ENCODE results near the gene PEX16. TPM values are rescaled to one million over a fixed set of nuclear protein-coding genes. Genes with fewer than 3 reads are reported as not detected.

PEX16 gene
- total and polyA plus RNA-seq, 2 of the 13 experiments (the other 11 are each of a cell fraction or from before 2014, with no cell fraction given) = 12.5 to 21.8 TPM

DNA sequence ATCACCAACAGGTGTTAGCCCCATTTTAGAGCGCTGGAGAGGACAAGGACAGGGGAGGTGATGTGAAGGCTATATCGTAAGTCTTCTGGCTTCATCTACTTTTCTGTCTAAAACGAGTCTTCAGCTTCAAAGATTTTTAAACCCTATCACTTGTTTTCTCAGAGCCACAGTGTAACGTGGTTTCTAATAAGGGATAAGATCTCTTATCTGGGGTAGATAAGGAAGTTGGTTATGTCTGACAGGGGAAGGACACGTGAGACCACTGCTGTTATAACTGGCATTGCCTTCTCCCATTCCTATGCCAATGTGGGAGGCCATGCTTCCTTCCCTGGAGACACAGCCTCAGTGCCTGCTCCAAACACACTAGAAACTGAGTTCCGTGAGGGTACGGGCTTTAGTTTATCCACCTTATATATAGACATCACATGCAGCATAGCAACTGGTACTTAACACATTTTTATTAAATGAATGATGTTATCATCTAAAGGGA, 44.1 kb upstream of the PEX16 start (continued):
- TF ChIP-seq LBX2 (CRISPR knock-in tag; IDR thresholded peaks at IDR 0.05; ENCODE audit: borderline replicate concordance) = no peak
- TF ChIP-seq ATF7-NPFF (CRISPR knock-in tag; IDR thresholded peaks at IDR 0.05; ENCODE audit: low read depth) = no peak
- no peak for TF ChIP-seq ZNF552 (CRISPR knock-in tag; IDR thresholded peaks at IDR 0.05; ENCODE audit: borderline replicate concordance)

- no peak overlapping the region for H3K4me2 ChIP-seq (ENCODE audit: low read depth, low read length)
- TF ChIP-seq ZNF704 (CRISPR knock-in tag; IDR thresholded peaks at IDR 0.05; ENCODE audit: borderline replicate concordance) = no peak
- TF ChIP-seq CEBPB (IDR thresholded peaks at IDR 0.05; ENCODE audit: borderline replicate concordance, low read depth, low read length) = peak; percentile 37; the same call in 1 of the 2 replicates
- BruUV-seq (replicated peaks) = no TSS peak
- peaks cover 7% of the 10 kb centered on the region; the same call in 1 of the 2 replicates for H3K9me3 ChIP-seq (ENCODE audit: low read length)
- no peak for ATAC-seq
- WGBS (ENCODE audit: low lambda C conversion rate) = 92% methylated on average over 4 of the region's 4 CpGs
- no peak overlapping the region for H3K4me3 ChIP-seq (replicated peaks in 1 of 3; ENCODE audit: insufficient read depth in 1 of 3, low read depth in 2 of 3, low read length in 3 of 3)
- H4K20me1 ChIP-seq (ENCODE audit: insufficient read depth, low read length) = peaks cover 4% of the 10 kb centered on the region
- CTCF ChIA-PET (ENCODE audit: low intra/inter-chr PET ratio, low total read pairs) = no interaction called here
- no peaks in the 10 kb centered on the region for H3K27me3 ChIP-seq (ENCODE audit: control insufficient read depth in 1 of 2, insufficient read depth in 2 of 2, low read length in 2 of 2)
- H3K36me3 ChIP-seq (replicated peaks in 1 of 2; ENCODE audit: control insufficient read depth in 1 of 2, insufficient read depth in 2 of 2, low read length in 2 of 2) = peaks cover 4 to 5% of the 10 kb centered on the region in 2 experiments; a peak in 4 of 5 replicates
- no peak overlapping the region for H2AFZ ChIP-seq (ENCODE audit: low read length)
- no peak for FAIRE-seq
- no peaks in the 10 kb centered on the region for H3K4me1 ChIP-seq (ENCODE audit: insufficient read depth, low read length)
- POLR2A ChIA-PET = no interaction called here
- no peaks in the 10 kb centered on the region for H3K79me2 ChIP-seq (ENCODE audit: insufficient read depth, low read length)
- no peak overlapping the region for H3K27ac ChIP-seq (ENCODE audit: extremely low read length, insufficient read depth, low read length)
- DNase-seq (ENCODE audit: low spot score) = no peak
- H3K9ac ChIP-seq (ENCODE audit: insufficient read depth, low read depth, low read length) = no peak overlapping the region
- intact Hi-C loops (cut with micrococcal nuclease; ENCODE audit: unreplicated experiment) (no loop called here), in situ Hi-C loops (cut with HindIII; ENCODE audit: extremely low pct_ligation_motif_present, low pct_unique_long_range_greater_than_20kb) (no loop called here)
These were observed 42.9 kb upstream of the PEX16 start for GRCh38 chr11:45960387-45961095.
